Measurements from ENCODE around the gene CPB2.

DNA sequence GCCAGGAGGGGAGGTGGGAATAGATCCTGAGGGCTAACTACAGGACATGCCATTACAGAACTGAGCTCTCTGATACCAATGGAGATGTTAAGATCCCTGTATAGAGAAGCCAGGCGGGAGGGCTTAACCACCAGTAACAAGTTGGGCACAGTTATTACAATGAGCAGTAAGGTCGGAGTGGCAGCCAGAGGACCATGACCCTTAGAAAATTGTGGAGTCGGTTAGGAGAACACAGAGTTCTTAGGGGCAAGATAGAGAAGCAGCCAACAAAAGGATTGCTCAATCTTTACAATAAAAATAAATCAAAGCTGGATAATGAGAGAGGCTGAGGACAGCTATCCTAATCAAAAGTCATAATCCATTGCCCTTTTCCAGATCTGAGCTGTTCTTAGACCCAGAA lies 10.4 kb downstream of the CPB2 start:
- TF ChIP-seq EGR1 (IDR thresholded peaks at IDR 0.05): no peak
- TF ChIP-seq TCF12 (IDR thresholded peaks at IDR 0.05; ENCODE audit: low read depth): no peak
- TF ChIP-seq CREB1 (IDR thresholded peaks at IDR 0.05; ENCODE audit: low read depth): no peak
- no peak for TF ChIP-seq TEAD4 (IDR thresholded peaks at IDR 0.05)
- no peak for TF ChIP-seq RAD21 (IDR thresholded peaks at IDR 0.05; ENCODE audit: low read depth)
- TF ChIP-seq EP300 (IDR thresholded peaks at IDR 0.05; ENCODE audit: borderline replicate concordance): no peak
- no peak for TF ChIP-seq YY1 (IDR thresholded peaks at IDR 0.05; ENCODE audit: low read depth)
- TF ChIP-seq REST (IDR thresholded peaks at IDR 0.05; ENCODE audit: low read depth): no peak
- TF ChIP-seq CEBPB (IDR thresholded peaks at IDR 0.05): no peak
- TF ChIP-seq USF1 (IDR thresholded peaks at IDR 0.05): no peak

All from Ishikawa (cell line).